ENCODE results near the gene KLHL15.

Gene KLHL15

DNA sequence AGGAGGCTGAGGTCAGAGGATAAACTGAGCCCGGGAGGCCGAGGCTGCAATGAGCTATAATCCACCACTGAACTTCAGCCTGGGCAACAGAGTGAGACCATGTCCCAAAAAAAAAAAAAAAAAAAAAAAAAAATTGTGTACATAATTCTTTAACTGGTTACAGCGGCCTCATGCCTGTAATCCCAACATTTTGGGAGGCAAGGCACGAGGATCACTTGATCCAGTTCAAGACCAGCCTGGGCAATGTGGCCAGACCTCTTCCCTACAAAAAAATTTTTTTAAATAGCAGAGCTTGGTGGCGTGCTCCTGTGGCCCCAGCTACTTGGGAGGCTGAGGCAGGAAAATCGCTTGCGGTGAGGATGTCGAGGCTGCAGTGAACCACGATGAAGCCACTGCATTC is 9.3 kb downstream of the KLHL15 start:
- TF ChIP-seq, protein P1, sequence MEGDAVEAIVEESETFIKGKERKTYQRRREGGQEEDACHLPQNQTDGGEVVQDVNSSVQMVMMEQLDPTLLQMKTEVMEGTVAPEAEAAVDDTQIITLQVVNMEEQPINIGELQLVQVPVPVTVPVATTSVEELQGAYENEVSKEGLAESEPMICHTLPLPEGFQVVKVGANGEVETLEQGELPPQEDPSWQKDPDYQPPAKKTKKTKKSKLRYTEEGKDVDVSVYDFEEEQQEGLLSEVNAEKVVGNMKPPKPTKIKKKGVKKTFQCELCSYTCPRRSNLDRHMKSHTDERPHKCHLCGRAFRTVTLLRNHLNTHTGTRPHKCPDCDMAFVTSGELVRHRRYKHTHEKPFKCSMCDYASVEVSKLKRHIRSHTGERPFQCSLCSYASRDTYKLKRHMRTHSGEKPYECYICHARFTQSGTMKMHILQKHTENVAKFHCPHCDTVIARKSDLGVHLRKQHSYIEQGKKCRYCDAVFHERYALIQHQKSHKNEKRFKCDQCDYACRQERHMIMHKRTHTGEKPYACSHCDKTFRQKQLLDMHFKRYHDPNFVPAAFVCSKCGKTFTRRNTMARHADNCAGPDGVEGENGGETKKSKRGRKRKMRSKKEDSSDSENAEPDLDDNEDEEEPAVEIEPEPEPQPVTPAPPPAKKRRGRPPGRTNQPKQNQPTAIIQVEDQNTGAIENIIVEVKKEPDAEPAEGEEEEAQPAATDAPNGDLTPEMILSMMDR (IDR thresholded peaks at IDR 0.05; ENCODE audit: low read depth, low read length, missing control alignments): no peak
- H3K4me3 ChIP-seq (replicated peaks; ENCODE audit: low read depth, low read length): no peak overlapping the region
- no peak for DNase-seq (ENCODE audit: extremely low read depth, low read depth)

DNA sequence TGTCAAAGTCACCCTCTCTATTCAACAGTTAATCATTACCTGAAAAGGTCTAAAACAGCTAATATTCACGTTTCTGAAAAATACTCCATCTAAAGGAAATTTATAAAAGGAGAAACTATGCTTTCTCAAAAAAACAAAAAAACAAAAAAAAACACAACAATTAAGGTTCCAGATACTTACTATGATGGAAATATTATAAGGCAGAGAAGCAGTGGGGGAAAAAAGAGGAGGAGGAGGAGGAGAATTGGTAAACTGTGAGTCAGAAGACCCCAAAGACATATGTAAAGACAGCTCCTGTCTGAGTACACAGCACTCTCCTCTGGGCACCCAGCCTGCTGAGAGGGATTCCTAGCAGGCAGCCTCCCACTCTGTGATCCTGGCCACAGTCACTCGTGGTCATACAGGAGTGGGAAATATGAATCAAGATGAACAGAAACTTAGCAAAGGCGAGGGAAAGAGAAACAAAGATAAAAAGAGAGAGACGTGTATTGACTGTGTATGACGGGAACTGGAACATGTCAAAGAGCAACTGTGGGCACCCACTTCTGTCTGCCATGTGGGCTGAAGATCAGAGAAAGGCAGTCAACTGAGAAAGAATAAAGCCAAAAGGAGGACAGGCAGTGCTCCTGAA is 12.5 kb downstream of the KLHL15 start:
- TF ChIP-seq, protein P1 (IDR thresholded peaks at IDR 0.05; ENCODE audit: low read depth, low read length, missing control alignments): no peak
- no peak for DNase-seq (ENCODE audit: extremely low read depth, low read depth)
- H3K4me3 ChIP-seq (replicated peaks; ENCODE audit: low read depth, low read length): no peak overlapping the region

DNA sequence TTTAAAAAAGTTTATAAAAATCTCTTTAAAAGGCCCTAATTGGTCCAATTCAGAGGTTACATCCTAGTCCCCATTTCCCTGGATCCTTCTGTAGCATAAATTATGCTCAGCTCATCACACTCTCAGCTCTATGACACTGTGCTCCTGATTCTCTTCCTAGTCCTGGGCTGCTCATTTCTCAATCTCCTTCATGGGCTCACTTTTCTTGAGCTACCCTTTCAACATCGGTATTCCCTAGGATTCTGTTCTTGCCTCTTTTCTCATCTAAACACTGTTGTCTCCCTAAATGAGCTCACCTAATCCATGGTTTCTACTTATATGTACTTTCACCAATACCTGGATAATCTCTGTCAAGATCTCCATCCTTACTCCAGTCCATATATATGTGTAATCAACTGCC is 14.7 kb downstream of the KLHL15 start:
- H3K4me3 ChIP-seq (replicated peaks; ENCODE audit: low read depth, low read length): no peak overlapping the region
- TF ChIP-seq, protein P1 (IDR thresholded peaks at IDR 0.05; ENCODE audit: low read depth, low read length, missing control alignments): no peak
- DNase-seq (ENCODE audit: extremely low read depth, low read depth): no peak

DNA sequence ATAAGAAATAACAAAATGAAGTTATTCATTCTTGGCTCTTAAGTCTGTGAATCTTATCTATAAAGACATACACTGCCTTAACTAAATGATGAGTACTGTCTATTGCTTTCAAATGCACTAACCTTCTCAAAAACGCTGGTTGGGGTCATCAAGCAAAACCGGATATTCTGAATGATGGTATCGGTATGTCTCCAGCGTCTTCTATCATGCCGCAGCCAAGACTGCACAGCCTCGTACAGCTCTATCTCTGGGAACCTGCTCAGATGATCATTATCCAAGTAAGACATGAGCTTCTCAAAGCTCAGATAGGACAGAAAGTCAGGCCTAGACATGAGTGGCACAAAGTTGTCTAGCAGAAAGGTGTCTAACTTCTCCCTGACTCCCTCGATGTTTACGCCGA is 21.1 kb downstream of the KLHL15 start:
- H3K4me3 ChIP-seq (replicated peaks; ENCODE audit: low read depth, low read length): no peak overlapping the region
- no peak for DNase-seq (ENCODE audit: extremely low read depth, low read depth)
- TF ChIP-seq, protein P1 (IDR thresholded peaks at IDR 0.05; ENCODE audit: low read depth, low read length, missing control alignments): no peak

DNA sequence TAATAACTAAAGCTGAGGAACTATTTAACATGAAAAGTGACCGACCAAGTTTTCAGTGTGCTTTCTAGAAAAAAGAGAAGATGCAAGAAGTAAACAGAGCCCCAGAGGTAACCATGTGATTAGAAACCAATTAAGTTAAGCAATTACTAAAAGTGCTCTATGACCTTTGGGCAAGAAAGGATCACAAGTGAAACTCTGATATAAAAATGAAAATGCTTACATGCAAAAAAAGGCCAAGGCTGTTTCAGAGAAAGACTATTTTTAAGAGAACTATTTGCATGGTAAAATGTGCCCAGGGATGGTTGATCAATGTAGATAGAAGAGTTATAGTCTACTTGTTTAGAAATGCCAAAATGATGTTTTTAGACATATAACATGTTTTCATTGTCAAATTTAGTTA is 22.0 kb downstream of the KLHL15 start:
- no peak overlapping the region for H3K4me3 ChIP-seq (replicated peaks; ENCODE audit: low read depth, low read length)
- no peak for DNase-seq (ENCODE audit: extremely low read depth, low read depth)
- TF ChIP-seq, protein P1 (IDR thresholded peaks at IDR 0.05; ENCODE audit: low read depth, low read length, missing control alignments): no peak

DNA sequence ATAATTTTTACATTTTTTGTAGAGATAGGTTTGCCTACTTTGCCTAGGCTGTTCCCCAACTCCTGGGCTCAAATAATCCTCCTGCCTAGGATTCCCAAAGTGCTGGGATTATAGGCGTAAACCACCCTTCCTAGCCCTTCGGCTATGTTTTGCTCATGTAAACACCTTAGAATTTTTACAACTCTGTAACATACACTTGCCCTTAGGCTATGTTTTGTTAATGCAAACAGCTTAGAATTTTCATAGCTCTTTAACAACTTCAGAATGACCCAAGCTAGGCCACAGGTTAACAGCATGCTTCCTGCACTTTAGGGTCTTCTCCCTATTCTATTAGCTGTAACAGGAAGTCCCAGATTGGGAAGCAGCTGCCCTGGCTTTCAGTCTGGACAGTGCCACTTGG is 24.2 kb downstream of the KLHL15 start:
- no peak for DNase-seq (ENCODE audit: extremely low read depth, low read depth)
- TF ChIP-seq, protein P1 (IDR thresholded peaks at IDR 0.05; ENCODE audit: low read depth, low read length, missing control alignments): no peak

DNA sequence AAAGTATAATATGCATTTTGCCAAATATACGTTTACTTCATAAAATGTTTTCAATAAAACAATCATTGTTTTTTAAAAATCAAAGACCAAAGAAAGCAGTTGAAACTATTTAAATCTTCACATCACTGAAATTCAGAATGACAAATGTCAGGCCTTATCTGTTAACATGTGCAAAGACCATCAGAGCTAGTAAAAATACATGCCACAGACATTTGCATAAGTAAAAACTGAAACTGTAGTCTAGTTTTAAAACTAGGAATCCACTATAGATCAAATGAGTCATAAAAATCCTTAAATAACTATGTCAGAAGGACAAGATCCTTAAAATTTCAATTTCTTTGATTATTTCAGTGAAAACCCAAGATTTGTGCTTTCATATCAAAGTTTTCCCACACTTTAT is 24.8 kb downstream of the KLHL15 start:
- TF ChIP-seq, protein P1 (IDR thresholded peaks at IDR 0.05; ENCODE audit: low read depth, low read length, missing control alignments): no peak
- DNase-seq (ENCODE audit: extremely low read depth, low read depth): no peak

More for the DNA sequence above, 24.2 kb downstream of the KLHL15 start:
- no peak overlapping the region for H3K4me3 ChIP-seq (replicated peaks; ENCODE audit: low read depth, low read length)

More for the DNA sequence above, 24.8 kb downstream of the KLHL15 start:
- H3K4me3 ChIP-seq (replicated peaks; ENCODE audit: low read depth, low read length): no peak overlapping the region
